ENCODE measurements around the gene HS6ST1.

HS6ST1 gene

GRCh38 chr2:128300151-128301020 is 18.3 kb downstream of the HS6ST1 start:
- H3K4me1 ChIP-seq (ENCODE audit: control insufficient read depth in 1 of 2, insufficient read depth in 1 of 2, low read depth in 1 of 2, low read length in 1 of 2): no peaks in the 10 kb centered on the region
- H3K36me3 ChIP-seq: no peaks in the 10 kb centered on the region
- no peaks in the 10 kb centered on the region for H3K27me3 ChIP-seq
- no peak for TF ChIP-seq CTCF (IDR thresholded peaks at IDR 0.05)
- no peak overlapping the region for H3K4me3 ChIP-seq (ENCODE audit: low read depth in 1 of 2, low read length in 1 of 2)
- H3K27ac ChIP-seq: no peak overlapping the region
- H3K9me3 ChIP-seq: no peaks in the 10 kb centered on the region

- Histone ChIP-seq H3K27me3 (no peaks in the 10 kb centered on the region), H3K27ac (no peak overlapping the region), H3K4me1 (ENCODE audit: control insufficient read depth in 1 of 2, insufficient read depth in 1 of 2, low read depth in 1 of 2, low read length in 1 of 2) (no peaks in the 10 kb centered on the region), H3K9me3 (no peaks in the 10 kb centered on the region), H3K4me3 (ENCODE audit: low read depth in 1 of 2, low read length in 1 of 2) (no peak overlapping the region), H3K36me3 (no peaks in the 10 kb centered on the region)
- TF ChIP-seq CTCF (IDR thresholded peaks at IDR 0.05): no peak
These were observed 19.0 kb downstream of the HS6ST1 start for GRCh38 chr2:128299628-128300027.

GRCh38 chr2:128298846-128299507 is 19.7 kb downstream of the HS6ST1 start:
- Histone ChIP-seq H3K36me3 (no peaks in the 10 kb centered on the region), H3K27ac (no peak overlapping the region), H3K27me3 (no peaks in the 10 kb centered on the region), H3K9me3 (no peaks in the 10 kb centered on the region), H3K4me1 (ENCODE audit: control insufficient read depth in 1 of 2, insufficient read depth in 1 of 2, low read depth in 1 of 2, low read length in 1 of 2) (no peaks in the 10 kb centered on the region), H3K4me3 (ENCODE audit: low read depth in 1 of 2, low read length in 1 of 2) (no peak overlapping the region)
- no peak for TF ChIP-seq CTCF (IDR thresholded peaks at IDR 0.05)

- Histone ChIP-seq H3K27me3 (no peaks in the 10 kb centered on the region), H3K36me3 (no peaks in the 10 kb centered on the region), H3K9me3 (no peaks in the 10 kb centered on the region), H3K4me3 (ENCODE audit: low read depth in 1 of 2, low read length in 1 of 2) (no peak overlapping the region), H3K4me1 (ENCODE audit: control insufficient read depth in 1 of 2, insufficient read depth in 1 of 2, low read depth in 1 of 2, low read length in 1 of 2) (no peaks in the 10 kb centered on the region), H3K27ac (no peak overlapping the region)
- no peak for TF ChIP-seq CTCF (IDR thresholded peaks at IDR 0.05)
These were observed 20.4 kb downstream of the HS6ST1 start for GRCh38 chr2:128298286-128298685.

- H3K4me3 ChIP-seq (ENCODE audit: low read depth in 1 of 2, low read length in 1 of 2): no peak overlapping the region
- no peaks in the 10 kb centered on the region for H3K9me3 ChIP-seq
- H3K4me1 ChIP-seq (ENCODE audit: control insufficient read depth in 1 of 2, insufficient read depth in 1 of 2, low read depth in 1 of 2, low read length in 1 of 2): no peaks in the 10 kb centered on the region
- H3K27me3 ChIP-seq: no peaks in the 10 kb centered on the region
- H3K27ac ChIP-seq: no peak overlapping the region
- H3K36me3 ChIP-seq: no peaks in the 10 kb centered on the region
- TF ChIP-seq CTCF (IDR thresholded peaks at IDR 0.05): no peak
These were observed 24.7 kb downstream of the HS6ST1 start for GRCh38 chr2:128293870-128294455.

All from neutrophil (primary cell).